HFFc6 (cell line): ENCODE results near the gene MYRIP. TPM values are rescaled to one million over a fixed set of nuclear protein-coding genes. Genes with fewer than 3 reads are reported as not detected.

Experiments
- DNase-seq: peaks from one replicate; pipeline ENCODE4 v3.0.0-alpha.2; 2018
- H3K27ac Mint-ChIP-seq: 2 replicates; pipeline ENCODE4 v1.8.0; 2020; ENCODE audit warnings: mild to moderate bottlenecking, mixed read lengths
- H3K27me3 Mint-ChIP-seq: 2 replicates; pipeline ENCODE4 v1.8.0; 2021; ENCODE audit warnings: mild to moderate bottlenecking, moderate library complexity, mixed read lengths; ENCODE audit not compliant: insufficient read depth
- H3K36me3 Mint-ChIP-seq: 2 replicates; pipeline ENCODE4 v1.8.0; 2021; ENCODE audit warnings: low read depth, mixed read lengths
- H3K4me1 Mint-ChIP-seq: 2 replicates; pipeline ENCODE4 v1.8.0; 2020; ENCODE audit warnings: low read depth, mixed read lengths
- H3K4me3 Mint-ChIP-seq: 2 replicates; pipeline ENCODE4 v1.8.0; 2020; ENCODE audit warnings: mild to moderate bottlenecking, moderate library complexity, mixed read lengths
- H3K9me3 Mint-ChIP-seq: 2 replicates; pipeline ENCODE4 v1.8.0; 2020; ENCODE audit warnings: mild to moderate bottlenecking, mixed read lengths
- CTCF ChIP-seq: fragments of 200-600 bp; sonication (generic); IDR thresholded peaks from 2 replicates; pipeline ENCODE4 v1.5.0; 2021; ENCODE audit warnings: antibody characterized with exemption, mild to moderate bottlenecking
- total RNA-seq, 6 experiments: library from RNA; stranded (reverse); fragmentation: NEBNext Ultra II Directional; extraction: Animal tissue kit (Norgen Biotek cat#: 25700); gene quantifications; 2 replicates in 1 of 6; 3 replicates in 5 of 6; pipeline ENCODE4 v1.2.3, GENCODE V29; 2021

MYRIP gene
- total RNA-seq, 6 experiments from 2014 or later: 0.07 to 0.28 (median 0.13) TPM; not detected in 1

- H3K27ac Mint-ChIP-seq: no peak overlapping the region
- H3K36me3 Mint-ChIP-seq: peaks cover 21% of the 10 kb centered on the region
- no peak for TF ChIP-seq CTCF
- DNase-seq: no peak
- H3K4me1 Mint-ChIP-seq: no peaks in the 10 kb centered on the region
- H3K27me3 Mint-ChIP-seq: no peaks in the 10 kb centered on the region
- peaks cover 16% of the 10 kb centered on the region for H3K9me3 Mint-ChIP-seq
- no peak overlapping the region for H3K4me3 Mint-ChIP-seq
Observed at GRCh38 chr3:40046149-40046548, 236.7 kb downstream of the MYRIP start.

GRCh38 chr3:40047406-40047805 is 238.0 kb downstream of the MYRIP start:
- Mint-ChIP-seq H3K4me1 (0 out of 2 replicates have a peak, but pooled peaks cover 4% of the 10 kb centered on the region), H3K9me3 (peaks cover 16% of the 10 kb centered on the region), H3K36me3 (peaks cover 23% of the 10 kb centered on the region), H3K27ac (no peak overlapping the region), H3K4me3 (no peak overlapping the region), H3K27me3 (no peaks in the 10 kb centered on the region)
- no peak for DNase-seq
- TF ChIP-seq CTCF: no peak

- H3K4me3 Mint-ChIP-seq: no peak overlapping the region
- peak overlapping the region; percentile 46 for H3K27ac Mint-ChIP-seq
- TF ChIP-seq CTCF: no peak
- peaks cover 16% of the 10 kb centered on the region for H3K9me3 Mint-ChIP-seq
- H3K4me1 Mint-ChIP-seq: peaks cover 54% of the 10 kb centered on the region
- H3K27me3 Mint-ChIP-seq: peaks cover 1% of the 10 kb centered on the region
- H3K36me3 Mint-ChIP-seq: peaks cover 23% of the 10 kb centered on the region
- DNase-seq: no peak
Observed at GRCh38 chr3:40053663-40054062, 244.3 kb downstream of the MYRIP start.

GRCh38 chr3:40054568-40055222 is 245.3 kb downstream of the MYRIP start:
- H3K4me1 Mint-ChIP-seq: peaks cover 54% of the 10 kb centered on the region
- H3K27ac Mint-ChIP-seq: peak overlapping the region; percentile 94
- H3K4me3 Mint-ChIP-seq: peak overlapping the region; percentile 57; the same call in 1 of the 2 replicates
- DNase-seq: peak; percentile 74
- H3K27me3 Mint-ChIP-seq: peaks cover 1% of the 10 kb centered on the region
- peaks cover 16% of the 10 kb centered on the region for H3K36me3 Mint-ChIP-seq
- peaks cover 13% of the 10 kb centered on the region for H3K9me3 Mint-ChIP-seq
- no peak for TF ChIP-seq CTCF

GRCh38 chr3:40055361-40055760 is 246.0 kb downstream of the MYRIP start:
- Mint-ChIP-seq H3K27me3 (peaks cover 3% of the 10 kb centered on the region), H3K36me3 (peaks cover 9% of the 10 kb centered on the region), H3K9me3 (peaks cover 8% of the 10 kb centered on the region), H3K4me1 (peaks cover 54% of the 10 kb centered on the region), H3K4me3 (no peak overlapping the region; the same call in 1 of the 2 replicates), H3K27ac (peak overlapping the region; percentile 94)
- DNase-seq: peak; percentile 46
- TF ChIP-seq CTCF: no peak
